ENCODE results near the gene VRK3.

The VRK3 gene

DNA sequence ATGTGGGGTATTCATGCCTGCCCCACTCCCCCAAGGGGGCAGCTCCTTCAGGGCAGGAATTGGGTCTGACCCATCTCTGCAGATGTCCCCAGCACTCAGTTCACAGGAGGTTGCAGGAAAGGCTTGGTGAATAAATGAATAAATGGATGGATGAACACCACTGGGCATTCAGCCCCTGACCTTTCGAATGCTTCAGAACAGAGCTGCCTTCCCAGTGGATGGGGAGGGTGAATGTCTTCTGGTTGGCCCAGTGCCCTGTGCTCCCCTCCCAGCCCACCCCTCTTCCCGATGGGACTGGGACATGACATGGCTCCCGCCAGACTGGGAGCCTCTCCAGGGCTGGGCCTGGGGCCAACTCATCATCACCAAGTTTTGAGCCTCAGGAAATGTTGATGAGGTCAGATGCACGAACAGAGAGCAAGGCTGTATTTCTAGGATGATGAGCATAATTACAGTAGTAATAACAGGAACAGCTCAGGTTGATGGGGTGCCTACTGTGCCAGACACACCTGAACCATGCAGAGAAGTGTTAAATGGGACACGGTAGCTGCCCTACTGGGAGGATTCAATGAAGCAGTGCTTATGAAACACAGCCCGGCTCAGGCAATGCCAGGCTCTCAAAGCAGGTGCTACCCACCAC is 25.7 kb downstream of the VRK3 start:
- H3K4me1 ChIP-seq (ENCODE audit: control insufficient read depth, insufficient read depth, low read length, poor library complexity, severe bottlenecking) = peaks cover 8% of the 10 kb centered on the region
- H3K4me3 ChIP-seq (ENCODE audit: insufficient read depth, low read depth, low read length, poor library complexity, severe bottlenecking) = no peak overlapping the region
- H3K27me3 ChIP-seq (replicated peaks; ENCODE audit: control insufficient read depth, insufficient read depth, low read length, poor library complexity, severe bottlenecking) = no peaks in the 10 kb centered on the region
- H3K36me3 ChIP-seq (ENCODE audit: control insufficient read depth, insufficient read depth, low read length) = peaks cover 80% of the 10 kb centered on the region
- H3K9me3 ChIP-seq (ENCODE audit: control insufficient read depth, low read length) = no peaks in the 10 kb centered on the region
- no peak for DNase-seq
- no peak overlapping the region for H3K27ac ChIP-seq (ENCODE audit: insufficient read depth, low read length, poor library complexity, severe bottlenecking)

DNA sequence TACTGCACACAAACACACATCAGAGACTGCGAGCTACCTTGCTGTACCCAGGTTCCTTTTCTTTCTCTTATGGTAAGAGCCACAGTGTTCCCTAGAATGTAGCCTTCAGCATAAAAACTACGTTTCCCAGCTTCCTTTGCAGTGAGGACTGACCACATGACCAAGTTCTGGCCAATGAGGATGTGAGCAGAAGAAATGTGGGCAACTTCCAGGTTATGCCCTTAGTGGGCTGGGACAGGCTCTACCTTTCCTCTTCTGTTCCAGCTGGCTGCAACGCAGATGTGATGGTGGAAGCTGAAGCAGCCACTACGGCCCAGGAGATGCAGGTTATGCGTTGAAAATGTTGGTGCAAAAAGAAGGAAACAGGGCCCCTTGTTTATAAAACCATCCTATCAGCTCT is 27.5 kb downstream of the VRK3 start:
- H3K4me1 ChIP-seq (ENCODE audit: control insufficient read depth, insufficient read depth, low read length, poor library complexity, severe bottlenecking) = no peaks in the 10 kb centered on the region
- H3K27me3 ChIP-seq (replicated peaks; ENCODE audit: control insufficient read depth, insufficient read depth, low read length, poor library complexity, severe bottlenecking) = no peaks in the 10 kb centered on the region
- H3K4me3 ChIP-seq (ENCODE audit: insufficient read depth, low read depth, low read length, poor library complexity, severe bottlenecking) = no peak overlapping the region
- no peak for DNase-seq
- no peaks in the 10 kb centered on the region for H3K9me3 ChIP-seq (ENCODE audit: control insufficient read depth, low read length)
- no peak overlapping the region for H3K27ac ChIP-seq (ENCODE audit: insufficient read depth, low read length, poor library complexity, severe bottlenecking)
- peaks cover 77% of the 10 kb centered on the region for H3K36me3 ChIP-seq (ENCODE audit: control insufficient read depth, insufficient read depth, low read length)

DNA sequence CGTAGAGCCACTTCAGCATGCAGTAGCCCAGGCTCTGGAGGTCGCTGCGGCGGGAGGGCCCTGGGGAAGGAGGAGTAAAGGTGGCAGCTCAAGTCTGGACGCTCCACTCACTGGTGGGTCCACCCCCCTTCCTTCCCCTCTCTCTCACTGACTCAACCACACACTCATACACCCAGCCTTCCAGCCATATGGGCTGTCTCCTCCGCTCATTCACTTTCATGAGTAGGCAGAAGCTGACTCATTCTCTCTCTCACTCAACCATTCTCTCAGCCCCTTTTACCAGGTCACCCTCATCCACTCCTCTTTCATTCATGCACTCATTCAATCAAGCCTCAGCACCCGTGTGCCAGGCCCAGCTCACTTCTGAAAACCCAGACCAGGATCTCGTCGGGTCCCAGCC is 36.7 kb downstream of the VRK3 start:
- no peaks in the 10 kb centered on the region for H3K9me3 ChIP-seq (ENCODE audit: control insufficient read depth, low read length)
- H3K4me1 ChIP-seq (ENCODE audit: control insufficient read depth, insufficient read depth, low read length, poor library complexity, severe bottlenecking) = no peaks in the 10 kb centered on the region
- DNase-seq = no peak
- H3K27ac ChIP-seq (ENCODE audit: insufficient read depth, low read length, poor library complexity, severe bottlenecking) = no peak overlapping the region
- H3K4me3 ChIP-seq (ENCODE audit: insufficient read depth, low read depth, low read length, poor library complexity, severe bottlenecking) = no peak overlapping the region
- H3K27me3 ChIP-seq (replicated peaks; ENCODE audit: control insufficient read depth, insufficient read depth, low read length, poor library complexity, severe bottlenecking) = no peaks in the 10 kb centered on the region
- H3K36me3 ChIP-seq (ENCODE audit: control insufficient read depth, insufficient read depth, low read length) = peaks cover 53% of the 10 kb centered on the region

GRCh38 chr19:49988007-49988406 is 37.2 kb downstream of the VRK3 start:
- Histone ChIP-seq H3K36me3 (ENCODE audit: control insufficient read depth, insufficient read depth, low read length) (peaks cover 50% of the 10 kb centered on the region), H3K4me3 (ENCODE audit: insufficient read depth, low read depth, low read length, poor library complexity, severe bottlenecking) (no peak overlapping the region), H3K27ac (ENCODE audit: insufficient read depth, low read length, poor library complexity, severe bottlenecking) (no peak overlapping the region), H3K27me3 (replicated peaks; ENCODE audit: control insufficient read depth, insufficient read depth, low read length, poor library complexity, severe bottlenecking) (no peaks in the 10 kb centered on the region), H3K4me1 (ENCODE audit: control insufficient read depth, insufficient read depth, low read length, poor library complexity, severe bottlenecking) (no peaks in the 10 kb centered on the region), H3K9me3 (ENCODE audit: control insufficient read depth, low read length) (no peaks in the 10 kb centered on the region)
- DNase-seq = no peak

- Histone ChIP-seq H3K27me3 (replicated peaks; ENCODE audit: control insufficient read depth, insufficient read depth, low read length, poor library complexity, severe bottlenecking) (no peaks in the 10 kb centered on the region), H3K4me3 (ENCODE audit: insufficient read depth, low read depth, low read length, poor library complexity, severe bottlenecking) (no peak overlapping the region), H3K27ac (ENCODE audit: insufficient read depth, low read length, poor library complexity, severe bottlenecking) (no peak overlapping the region), H3K9me3 (ENCODE audit: control insufficient read depth, low read length) (no peaks in the 10 kb centered on the region), H3K36me3 (ENCODE audit: control insufficient read depth, insufficient read depth, low read length) (peaks cover 42% of the 10 kb centered on the region), H3K4me1 (ENCODE audit: control insufficient read depth, insufficient read depth, low read length, poor library complexity, severe bottlenecking) (no peaks in the 10 kb centered on the region)
- DNase-seq = peak; percentile 47 to 67 (median 66)
These were observed 37.9 kb downstream of the VRK3 start for GRCh38 chr19:49987159-49987698.

GRCh38 chr19:49986354-49986753 is 38.8 kb downstream of the VRK3 start:
- no peaks in the 10 kb centered on the region for H3K4me1 ChIP-seq (ENCODE audit: control insufficient read depth, insufficient read depth, low read length, poor library complexity, severe bottlenecking)
- peaks cover 42% of the 10 kb centered on the region for H3K36me3 ChIP-seq (ENCODE audit: control insufficient read depth, insufficient read depth, low read length)
- H3K27me3 ChIP-seq (replicated peaks; ENCODE audit: control insufficient read depth, insufficient read depth, low read length, poor library complexity, severe bottlenecking) = no peaks in the 10 kb centered on the region
- DNase-seq = no peak
- H3K9me3 ChIP-seq (ENCODE audit: control insufficient read depth, low read length) = no peaks in the 10 kb centered on the region
- no peak overlapping the region for H3K4me3 ChIP-seq (ENCODE audit: insufficient read depth, low read depth, low read length, poor library complexity, severe bottlenecking)
- H3K27ac ChIP-seq (ENCODE audit: insufficient read depth, low read length, poor library complexity, severe bottlenecking) = no peak overlapping the region

GRCh38 chr19:49985871-49986270 is 39.3 kb downstream of the VRK3 start:
- Histone ChIP-seq H3K9me3 (ENCODE audit: control insufficient read depth, low read length) (no peaks in the 10 kb centered on the region), H3K4me1 (ENCODE audit: control insufficient read depth, insufficient read depth, low read length, poor library complexity, severe bottlenecking) (no peaks in the 10 kb centered on the region), H3K36me3 (ENCODE audit: control insufficient read depth, insufficient read depth, low read length) (peaks cover 37% of the 10 kb centered on the region), H3K27ac (ENCODE audit: insufficient read depth, low read length, poor library complexity, severe bottlenecking) (no peak overlapping the region), H3K4me3 (ENCODE audit: insufficient read depth, low read depth, low read length, poor library complexity, severe bottlenecking) (no peak overlapping the region), H3K27me3 (replicated peaks; ENCODE audit: control insufficient read depth, insufficient read depth, low read length, poor library complexity, severe bottlenecking) (no peaks in the 10 kb centered on the region)
- DNase-seq = no peak

DNA sequence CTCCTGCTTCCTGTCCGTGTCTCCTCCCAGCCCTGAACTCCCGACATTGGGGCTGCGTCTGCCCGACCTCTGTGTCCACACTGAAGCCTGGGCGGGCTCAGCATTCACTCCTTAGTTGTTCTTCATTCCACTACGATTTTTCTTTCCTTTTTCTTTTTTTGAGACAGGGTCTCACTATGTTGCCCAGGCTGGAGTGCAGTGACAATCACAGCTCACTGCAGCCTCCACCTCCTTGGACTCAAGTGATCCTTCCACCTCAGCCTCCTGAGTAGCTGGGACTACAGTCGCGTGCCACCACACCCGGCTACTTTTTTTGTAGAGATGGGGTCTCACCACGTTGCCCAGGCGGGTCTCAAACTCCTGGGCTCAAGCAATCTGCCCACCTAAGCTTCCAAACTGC is 40.7 kb downstream of the VRK3 start:
- H3K36me3 ChIP-seq (ENCODE audit: control insufficient read depth, insufficient read depth, low read length) = peaks cover 28% of the 10 kb centered on the region
- no peaks in the 10 kb centered on the region for H3K9me3 ChIP-seq (ENCODE audit: control insufficient read depth, low read length)
- no peak for DNase-seq
- H3K27ac ChIP-seq (ENCODE audit: insufficient read depth, low read length, poor library complexity, severe bottlenecking) = no peak overlapping the region
- H3K4me1 ChIP-seq (ENCODE audit: control insufficient read depth, insufficient read depth, low read length, poor library complexity, severe bottlenecking) = no peaks in the 10 kb centered on the region
- H3K27me3 ChIP-seq (replicated peaks; ENCODE audit: control insufficient read depth, insufficient read depth, low read length, poor library complexity, severe bottlenecking) = no peaks in the 10 kb centered on the region
- no peak overlapping the region for H3K4me3 ChIP-seq (ENCODE audit: insufficient read depth, low read depth, low read length, poor library complexity, severe bottlenecking)

- Histone ChIP-seq H3K4me3 (ENCODE audit: insufficient read depth, low read depth, low read length, poor library complexity, severe bottlenecking) (no peak overlapping the region), H3K36me3 (ENCODE audit: control insufficient read depth, insufficient read depth, low read length) (peaks cover 28% of the 10 kb centered on the region)
These were observed 41.4 kb downstream of the VRK3 start for GRCh38 chr19:49983645-49984229.

More at GRCh38 chr19:49983645-49984229, 41.4 kb downstream of the VRK3 start:
- H3K27ac ChIP-seq (ENCODE audit: insufficient read depth, low read length, poor library complexity, severe bottlenecking) = no peak overlapping the region
- H3K27me3 ChIP-seq (replicated peaks; ENCODE audit: control insufficient read depth, insufficient read depth, low read length, poor library complexity, severe bottlenecking) = no peaks in the 10 kb centered on the region
- H3K4me1 ChIP-seq (ENCODE audit: control insufficient read depth, insufficient read depth, low read length, poor library complexity, severe bottlenecking) = no peaks in the 10 kb centered on the region
- H3K9me3 ChIP-seq (ENCODE audit: control insufficient read depth, low read length) = no peaks in the 10 kb centered on the region
- DNase-seq = peak; percentile 48 to 71 (median 61)

Data from effector memory CD4-positive, alpha-beta T cell (primary cell).